Right lobe of liver (tissue), 6 donors: ENCODE results near the gene OR10J1. TPM values are rescaled to one million over a fixed set of nuclear protein-coding genes. Genes with fewer than 3 reads are reported as not detected.

ENCODE experiments used
- ATAC-seq, 4 donors: fragments of 200-7000 bp; cut with Tn5 transposase; one replicate each; pipeline ENCODE4 v1.9.1; 2020; ENCODE audit warnings: mild to moderate bottlenecking in 4 of 4, moderate library complexity in 4 of 4
- DNase-seq, 3 donors: peaks; one replicate each; pipeline ENCODE4 v3.0.0-alpha.2; 2020
- H3K27ac ChIP-seq, 3 donors: fragments of 200-600 bp; one replicate each; pipeline ENCODE4 v1.8.0; 2022
- H3K27me3 ChIP-seq, 2 donors: fragments of 200-600 bp; one replicate each; pipeline ENCODE4 v1.8.0; 2022
- H3K36me3 ChIP-seq, 4 donors: fragments of 200-600 bp; sonication (generic) in 1 of 4; one replicate each; pipeline versions ENCODE4 v1.5.1 to v1.8.0; 2017 to 2022; ENCODE audit warnings: control low read depth in 1 of 4
- H3K4me1 ChIP-seq, 4 donors: fragments of 200-600 bp; sonication (generic) in 1 of 4; one replicate each; pipeline versions ENCODE4 v1.5.1 to v1.8.0; 2017 to 2022; ENCODE audit warnings: control low read depth in 1 of 4
- H3K4me3 ChIP-seq, 3 donors: fragments of 200-600 bp; one replicate each; pipeline ENCODE4 v1.8.0; 2022
- H3K9me3 ChIP-seq, 4 donors: fragments of 200-600 bp; sonication (generic) in 1 of 4; one replicate each; pipeline versions ENCODE4 v1.5.1 to v1.8.0; 2017 to 2022; ENCODE audit warnings: control low read depth in 1 of 4
- POLR2A ChIP-seq: fragments of 450-650 bp; IDR thresholded peaks from one replicate; pipeline ENCODE4 v1.6.1; 2017; ENCODE audit warnings: antibody characterized with exemption, mild to moderate bottlenecking
- WGBS: methylation state at CpG from one replicate; pipeline ENCODE4 v1.1.6; 2018; ENCODE audit warnings: low coverage, low lambda C conversion rate; ENCODE audit not compliant: insufficient coverage; ENCODE audit errors: missing lambda C conversion rate; 5-methylcytosine and 5-hydroxymethylcytosine counted together
- intact Hi-C, 2 donors: fragments of 100-400 bp; cut with DNase I; formaldehyde crosslinking; loops; one replicate each; pipeline versions ENCODE4 v1.11.2 to v1.14.1; 2022
- total RNA-seq, 6 experiments: library from RNA; depleted of rRNA in 2 of 6; stranded (reverse); fragments of >200 nt in 2 of 6; fragmentation: NEBNext Ultra II Directional in 3 of 6; extraction: Animal tissue kit (Norgen Biotek cat#: 25700) in 3 of 6; gene quantifications; one replicate each; pipeline versions ENCODE4 v1.1.0 to v1.2.4, GENCODE V29; 2016 to 2023
- TF ChIP-seq, protein P1 (sequence below), 4 donors: fragments of 200-600 bp in 3 of 4; fragments of 450-650 bp in 1 of 4; IDR thresholded peaks; one replicate each; pipeline versions ENCODE4 v1.5.1 to v1.8.0; 2016 to 2022; ENCODE audit warnings: antibody characterized with exemption in 4 of 4, mild to moderate bottlenecking in 2 of 4
- donor health status: DM: no; HTN: yes; CAD: no.
- donor health status: DM: no; HTN: no; CAD: no.
- donor health status: DM: no; HTN: no; CAD: no.
- donor health status: DM: no; HTN: yes; CAD: no.
- donor health status: DM: no; HTN: yes; CAD: no.

The OR10J1 gene
- total RNA-seq, 6 experiments from 2014 or later = not detected

DNA sequence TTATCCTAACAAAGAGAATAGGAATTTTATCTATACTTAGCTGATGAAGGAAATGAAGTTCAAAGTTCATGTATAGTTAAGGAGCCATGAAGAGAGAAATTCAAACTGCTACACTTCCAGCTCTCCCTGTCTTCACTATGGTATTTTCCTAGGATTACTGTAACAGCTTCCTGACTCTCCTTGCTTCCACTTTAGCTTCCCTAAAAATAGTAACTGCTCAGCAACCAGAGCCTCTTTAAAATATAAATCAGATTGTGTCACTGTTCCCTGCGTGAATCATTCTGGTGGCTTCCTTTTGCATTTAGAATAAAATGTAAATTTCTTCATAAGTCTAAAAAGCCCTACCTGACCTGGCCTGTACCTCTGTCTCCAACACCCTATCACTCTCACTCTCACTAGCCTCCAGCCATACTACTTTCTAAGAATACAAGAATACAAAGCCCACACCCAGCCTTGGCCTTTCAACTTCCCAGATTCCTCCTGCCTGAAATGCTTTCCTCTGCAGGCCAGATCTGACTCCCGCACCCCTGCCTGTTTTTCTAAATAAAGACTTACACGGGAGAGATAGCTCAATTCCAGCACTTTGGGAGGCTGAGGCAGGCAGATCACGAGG, 30.5 kb downstream of the OR10J1 start:
- 62% methylated on average over 4 of the region's 4 CpGs for WGBS
- H3K4me1 ChIP-seq = peaks cover 0 to 18% (median 0%) of the 10 kb centered on the region in 4 donors
- TF ChIP-seq POLR2A = no peak
- TF ChIP-seq, protein P1, sequence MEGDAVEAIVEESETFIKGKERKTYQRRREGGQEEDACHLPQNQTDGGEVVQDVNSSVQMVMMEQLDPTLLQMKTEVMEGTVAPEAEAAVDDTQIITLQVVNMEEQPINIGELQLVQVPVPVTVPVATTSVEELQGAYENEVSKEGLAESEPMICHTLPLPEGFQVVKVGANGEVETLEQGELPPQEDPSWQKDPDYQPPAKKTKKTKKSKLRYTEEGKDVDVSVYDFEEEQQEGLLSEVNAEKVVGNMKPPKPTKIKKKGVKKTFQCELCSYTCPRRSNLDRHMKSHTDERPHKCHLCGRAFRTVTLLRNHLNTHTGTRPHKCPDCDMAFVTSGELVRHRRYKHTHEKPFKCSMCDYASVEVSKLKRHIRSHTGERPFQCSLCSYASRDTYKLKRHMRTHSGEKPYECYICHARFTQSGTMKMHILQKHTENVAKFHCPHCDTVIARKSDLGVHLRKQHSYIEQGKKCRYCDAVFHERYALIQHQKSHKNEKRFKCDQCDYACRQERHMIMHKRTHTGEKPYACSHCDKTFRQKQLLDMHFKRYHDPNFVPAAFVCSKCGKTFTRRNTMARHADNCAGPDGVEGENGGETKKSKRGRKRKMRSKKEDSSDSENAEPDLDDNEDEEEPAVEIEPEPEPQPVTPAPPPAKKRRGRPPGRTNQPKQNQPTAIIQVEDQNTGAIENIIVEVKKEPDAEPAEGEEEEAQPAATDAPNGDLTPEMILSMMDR (IDR thresholded peaks at IDR 0.05) = no peak
- H3K27ac ChIP-seq = no peak overlapping the region
- intact Hi-C loops = no loop called here
- H3K36me3 ChIP-seq = no peaks in the 10 kb centered on the region
- no peaks in the 10 kb centered on the region for H3K9me3 ChIP-seq
- H3K4me3 ChIP-seq = no peak overlapping the region
- no peak for ATAC-seq
- DNase-seq = no peak
- H3K27me3 ChIP-seq = no peaks in the 10 kb centered on the region

GRCh38 chr1:159473335-159473734, 33.8 kb downstream of the OR10J1 start:
- no peaks in the 10 kb centered on the region for H3K36me3 ChIP-seq
- 69% methylated on average over 1 of the region's 1 CpG for WGBS

GRCh38 chr1:159474926-159475325, 35.4 kb downstream of the OR10J1 start:
- WGBS = 83% methylated on average over 1 of the region's 1 CpG
- Histone ChIP-seq H3K36me3 (no peaks in the 10 kb centered on the region), H3K4me1 (peaks cover 0 to 11% (median 0%) of the 10 kb centered on the region in 4 donors), H3K27ac (no peak overlapping the region), H3K27me3 (no peaks in the 10 kb centered on the region), H3K4me3 (no peak overlapping the region), H3K9me3 (no peaks in the 10 kb centered on the region)
- intact Hi-C loops = no loop called here
- TF ChIP-seq POLR2A = no peak
- TF ChIP-seq, protein P1 (IDR thresholded peaks at IDR 0.05) = no peak
- ATAC-seq (no peak), DNase-seq (no peak)

More at GRCh38 chr1:159473335-159473734, 33.8 kb downstream of the OR10J1 start:
- intact Hi-C loops = no loop called here
- no peaks in the 10 kb centered on the region for H3K27me3 ChIP-seq
- ATAC-seq (no peak), DNase-seq (no peak)
- H3K9me3 ChIP-seq = no peaks in the 10 kb centered on the region
- no peak for TF ChIP-seq POLR2A
- TF ChIP-seq, protein P1 (IDR thresholded peaks at IDR 0.05) = no peak
- no peak overlapping the region for H3K4me3 ChIP-seq
- peaks cover 0 to 18% (median 0%) of the 10 kb centered on the region in 4 donors for H3K4me1 ChIP-seq
- no peak overlapping the region for H3K27ac ChIP-seq

GRCh38 chr1:159483501-159483900, 44.0 kb downstream of the OR10J1 start:
- H3K27ac ChIP-seq = no peak overlapping the region
- intact Hi-C loops = no loop called here
- no peaks in the 10 kb centered on the region for H3K4me1 ChIP-seq
- H3K36me3 ChIP-seq = no peaks in the 10 kb centered on the region
- no peaks in the 10 kb centered on the region for H3K9me3 ChIP-seq
- ATAC-seq (no peak), DNase-seq (no peak)
- WGBS = 85% methylated on average over 4 of the region's 4 CpGs
- H3K4me3 ChIP-seq = no peak overlapping the region
- TF ChIP-seq POLR2A = no peak
- TF ChIP-seq, protein P1 (IDR thresholded peaks at IDR 0.05) = no peak
- no peaks in the 10 kb centered on the region for H3K27me3 ChIP-seq

Other genes starting within 250 kb of the OR10J1 start
- under 1 TPM in 4 of 6 experiments, not detected in 2; 0.12 to 0.53 (median 0.39) TPM for gene ACKR1, start 234.8 kb upstream of the OR10J1 start, total RNA-seq
- gene FCER1A, start 137.4 kb upstream of the OR10J1 start, total RNA-seq = under 1 TPM in 1 of 6 experiments, not detected in 5; 0.24 TPM
- gene OR10J4, start 7.5 kb upstream of the OR10J1 start, total RNA-seq = not detected
- gene OR10J5, start 96.3 kb downstream of the OR10J1 start, total RNA-seq = under 1 TPM in 2 of 6 experiments, not detected in 4; 0.31 to 0.66 TPM
- 1,000 to 10,000 TPM in 5 of 6 experiments, 100 to 1,000 TPM in 1; 958 to 1,977 (median 1,681) TPM for gene APCS, start 148.1 kb downstream of the OR10J1 start, total RNA-seq